RWPE1 (cell line): Measurements from ENCODE around the gene ABL1.

Source experiments
- CTCF ChIA-PET: fragments of 350-600 bp; sonication (Branson Sonifier 250); formaldehyde crosslinking; extraction: SDS; loops from one replicate; lab custom pipeline; 2021; lab: Yijun Ruan, JAX
- POLR2A ChIA-PET: fragments of 400-600 bp; formaldehyde crosslinking; extraction: SDS; loops from one replicate; lab custom pipeline; 2020; ENCODE audit warnings: antibody characterized with exemption; ENCODE audit not compliant: low non-redundant PET; lab: Yijun Ruan, JAX
- DNase-seq: peaks from one replicate; pipeline ENCODE4 v3.0.0; 2012; ENCODE audit warnings: low spot score
- H3K27ac ChIP-seq: fragments of 450-650 bp; 2 replicates; pipeline ENCODE4 v1.5.1; 2017
- CTCF ChIP-seq: fragments of 450-650 bp; conservative IDR thresholded peaks from 2 replicates; pipeline ENCODE4 v1.5.1; 2017; ENCODE audit warnings: low read depth, mild to moderate bottlenecking

Gene ABL1

GRCh38 chr9:130903194-130904069 lies 68.4 kb downstream of the ABL1 start:
- ChIA-PET POLR2A (no interaction called here), CTCF (interaction anchor here (0.6 to 0.7 kb wide), 2 partner anchors 12 to 1828 kb away, joined by 4 to 7 read pairs; no protein-coding TSS in a partner anchor)
- TF ChIP-seq CTCF: no peak
- no peak for DNase-seq
- no peak overlapping the region for H3K27ac ChIP-seq

GRCh38 chr9:130904070-130905044 lies 69.3 kb downstream of the ABL1 start:
- no peak for TF ChIP-seq CTCF
- H3K27ac ChIP-seq: no peak overlapping the region
- ChIA-PET CTCF (interaction anchor here (0.7 to 1.2 kb wide), 3 partner anchors 8 to 35 kb away, joined by 3 to 7 read pairs (median 3); partner anchors contain the start of gene QRFP), POLR2A (no interaction called here)
- no peak for DNase-seq

GRCh38 chr9:130905125-130905901 lies 70.3 kb downstream of the ABL1 start:
- H3K27ac ChIP-seq: no peak overlapping the region
- no peak for TF ChIP-seq CTCF
- CTCF ChIA-PET: interaction anchor here (0.7 to 1.2 kb wide), 3 partner anchors 9 to 36 kb away, joined by 3 read pairs; partner anchors contain the start of gene QRFP
- no peak for DNase-seq
- POLR2A ChIA-PET: no interaction called here

GRCh38 chr9:130905902-130906734 lies 71.1 kb downstream of the ABL1 start:
- TF ChIP-seq CTCF: no peak
- CTCF ChIA-PET: interaction anchor here (0.7 kb wide), 1 partner anchor 36 kb away, joined by 3 read pairs; no protein-coding TSS in a partner anchor
- no peak overlapping the region for H3K27ac ChIP-seq
- no peak for DNase-seq
- POLR2A ChIA-PET: no interaction called here

GRCh38 chr9:130906735-130907416 lies 71.8 kb downstream of the ABL1 start:
- no peak for DNase-seq
- POLR2A ChIA-PET: no interaction called here
- H3K27ac ChIP-seq: no peak overlapping the region
- no peak for TF ChIP-seq CTCF
- CTCF ChIA-PET: interaction anchor here (0.5 kb wide), 1 partner anchor 241 kb away, joined by 6 read pairs; no protein-coding TSS in a partner anchor
